HG03457 (cell line): ENCODE results near the gene SOCS3.

Experiments
- ATAC-seq: cut with Tn5 transposase; IDR thresholded peaks from one replicate; pipeline ENCODE4 v1.9.1; 2021; ENCODE audit warnings: moderate number of reproducible peaks; ENCODE audit not compliant: unreplicated experiment

SOCS3 gene

DNA sequence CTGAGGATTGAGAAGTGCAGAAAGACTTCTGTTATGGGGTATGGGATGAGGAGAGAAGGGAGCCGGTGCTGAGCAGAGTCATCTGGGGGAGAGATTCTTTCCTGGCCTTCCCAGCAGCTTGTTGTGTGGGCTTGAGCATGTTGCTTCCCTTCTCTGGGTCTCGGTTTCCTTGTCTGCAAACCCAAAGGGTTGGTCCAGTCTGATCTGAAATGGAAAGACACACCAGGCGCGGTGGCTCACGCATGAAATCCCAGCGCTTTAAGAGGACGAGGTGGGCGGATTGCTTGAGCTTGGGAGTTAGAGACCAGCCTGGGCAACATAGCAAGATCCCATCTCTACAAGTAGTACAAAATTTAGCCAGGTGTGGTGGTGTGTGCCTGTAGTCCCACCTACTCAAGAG is 6.0 kb downstream of the SOCS3 start:
- no peak for ATAC-seq

- no peak for ATAC-seq
Measured at GRCh38 chr17:78351449-78352006, 8.3 kb downstream of the SOCS3 start.

DNA sequence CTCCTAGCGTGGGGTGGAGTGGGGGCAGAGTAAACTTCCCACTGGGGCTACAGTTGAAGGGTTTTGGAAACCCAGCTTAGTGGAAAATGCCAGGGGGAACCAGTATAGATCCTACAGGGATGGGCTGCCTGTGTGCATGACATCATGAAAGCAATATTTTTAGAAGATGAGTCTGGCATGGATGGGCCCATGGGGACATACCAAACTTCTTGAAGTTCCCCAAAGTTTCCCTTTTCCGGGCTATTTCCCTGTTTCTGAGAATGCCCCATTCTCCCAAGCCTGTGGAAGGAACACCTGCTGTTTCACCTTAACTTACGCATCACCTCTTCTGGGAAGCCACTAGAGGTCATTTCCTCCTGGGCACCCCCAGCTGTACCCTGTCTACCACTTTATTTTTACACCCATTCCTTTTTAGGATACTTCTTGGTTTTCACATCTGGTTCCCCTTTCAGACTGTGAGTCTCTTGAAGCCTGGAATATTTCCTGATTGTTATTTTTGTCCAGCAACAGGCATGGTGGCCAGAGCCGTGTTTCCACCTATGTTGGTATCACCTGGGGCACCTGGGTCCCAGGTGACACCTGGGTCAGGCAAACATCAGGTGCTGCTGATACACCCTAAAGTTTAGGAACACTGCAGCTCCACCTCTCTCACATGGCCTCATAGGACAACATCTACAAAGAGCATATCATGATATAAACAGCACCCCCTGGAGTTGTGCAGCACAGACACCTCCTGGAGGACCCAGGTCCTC is 9.8 kb downstream of the SOCS3 start:
- ATAC-seq: no peak

DNA sequence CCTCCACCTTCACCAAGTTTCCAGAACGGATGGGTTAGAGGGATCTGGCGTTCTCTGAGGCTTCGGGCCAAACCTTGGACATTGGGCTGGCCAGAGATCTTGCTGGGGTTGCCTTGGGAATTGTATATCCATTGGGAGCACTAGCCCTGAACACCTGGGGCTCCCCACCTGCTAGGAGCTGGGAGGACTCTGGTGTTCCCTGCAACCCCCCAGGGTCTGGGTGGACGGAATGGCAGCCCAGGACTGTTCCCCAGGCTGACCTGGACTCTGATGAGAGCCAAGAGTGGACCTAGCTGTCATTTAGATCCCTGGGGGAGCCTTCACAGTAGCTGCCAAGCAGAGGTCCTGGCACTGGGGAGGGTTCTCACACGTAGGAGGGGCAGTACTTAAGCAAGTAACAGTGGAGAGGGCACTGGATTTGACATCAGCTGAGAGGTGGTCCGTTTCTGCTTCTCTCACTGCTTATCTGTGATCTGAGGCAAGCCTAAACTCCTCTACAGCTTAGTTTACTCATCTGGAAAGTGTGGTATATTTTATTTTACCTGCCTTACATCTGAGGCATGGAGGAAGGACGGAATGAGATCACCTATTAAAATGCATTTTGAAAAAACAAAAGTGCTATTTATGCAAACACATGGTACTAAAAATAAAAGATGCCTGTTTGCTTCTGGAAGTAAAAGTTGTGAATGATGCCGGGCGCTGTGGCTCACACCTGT is 11.7 kb downstream of the SOCS3 start:
- no peak for ATAC-seq

- ATAC-seq: no peak
Measured at GRCh38 chr17:78347453-78347852, 12.4 kb downstream of the SOCS3 start.

DNA sequence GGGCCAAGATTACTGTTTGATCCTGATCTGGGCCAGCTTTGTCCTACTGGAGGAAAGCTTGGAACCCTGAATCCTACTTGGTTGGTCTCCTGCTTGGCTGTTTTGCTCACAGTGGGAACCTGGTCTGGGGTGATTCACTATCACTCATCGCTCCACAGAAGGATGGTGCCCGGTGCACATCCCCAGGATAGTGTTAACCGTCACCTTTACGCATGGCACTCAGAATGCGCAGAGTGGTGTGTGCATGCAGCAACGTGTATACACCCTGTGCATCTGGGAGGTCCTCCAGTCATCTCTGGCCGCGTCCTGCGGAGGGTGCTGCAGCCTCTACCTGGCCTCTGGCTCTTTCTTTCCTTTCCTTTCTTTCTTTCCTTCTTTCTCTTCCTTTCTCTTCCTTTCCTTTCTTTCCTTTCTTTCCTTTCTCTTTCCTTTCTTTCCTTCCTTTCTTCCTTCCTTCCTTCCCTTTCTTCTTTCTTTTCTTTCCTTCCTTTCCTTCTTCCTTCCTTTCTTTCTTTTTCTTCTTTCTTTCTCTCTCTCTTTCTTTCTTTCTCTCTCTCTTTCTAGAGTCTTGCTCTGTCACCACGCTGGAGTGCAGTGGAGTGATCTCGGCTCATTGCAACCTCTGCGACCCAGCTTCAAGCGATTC is 13.1 kb downstream of the SOCS3 start:
- ATAC-seq: no peak

DNA sequence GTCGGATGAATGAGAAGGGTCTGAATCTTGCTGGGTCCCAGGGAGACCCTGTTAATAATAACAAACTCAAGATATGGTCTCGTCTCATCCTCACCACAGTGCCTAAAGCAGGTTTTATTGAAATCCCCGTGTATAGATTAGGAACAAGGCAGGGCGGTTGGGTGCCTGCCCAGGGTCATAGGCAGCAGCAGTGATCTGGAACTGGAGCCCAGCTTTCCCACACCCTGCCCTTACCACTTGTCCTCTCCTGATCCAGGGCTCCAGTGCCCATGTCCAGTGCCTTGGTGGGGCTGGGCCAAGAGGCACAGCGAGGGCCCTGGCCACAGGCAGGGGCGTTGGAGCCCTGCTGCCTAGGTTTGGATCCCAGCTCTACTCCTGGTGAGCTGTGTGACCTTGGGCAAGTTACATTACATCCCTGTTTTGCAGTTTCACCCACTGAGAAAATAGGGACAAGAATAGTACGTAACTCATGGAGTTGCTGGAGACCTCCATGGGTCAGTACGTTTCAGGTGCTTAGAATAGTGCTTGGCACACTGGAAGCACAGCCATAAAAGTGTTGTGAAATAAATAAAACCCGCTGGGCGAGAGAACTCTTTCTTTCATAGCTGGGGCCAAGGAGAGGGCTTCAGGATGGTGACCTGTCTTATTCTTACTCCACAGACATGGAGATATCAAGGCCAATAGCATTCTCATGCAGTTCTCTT is 13.9 kb downstream of the SOCS3 start:
- no peak for ATAC-seq

DNA sequence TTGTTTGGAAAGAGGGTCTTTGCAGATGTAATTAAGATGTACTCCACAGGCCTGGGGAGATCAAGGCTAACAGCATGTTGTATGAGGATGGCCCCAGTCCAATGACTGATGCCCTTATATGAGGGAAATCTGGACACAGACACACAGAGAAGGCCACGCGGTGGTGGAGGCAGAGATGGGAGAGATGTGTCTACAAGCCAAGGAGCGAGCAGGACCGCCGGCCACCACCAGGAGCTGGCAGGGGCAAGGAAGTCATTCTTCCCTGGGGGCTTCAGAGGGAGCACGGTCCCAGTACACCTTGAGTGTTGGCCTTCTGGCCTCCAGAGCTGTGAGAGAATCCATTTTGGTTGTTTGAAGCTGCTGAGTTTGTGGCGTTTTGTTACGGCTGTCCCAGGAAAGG is 14.7 kb downstream of the SOCS3 start:
- ATAC-seq: no peak

- ATAC-seq: no peak
Measured at GRCh38 chr17:78344666-78345065, 15.2 kb downstream of the SOCS3 start.

- no peak for ATAC-seq
Measured at GRCh38 chr17:78343543-78344201, 16.2 kb downstream of the SOCS3 start.

- no peak for ATAC-seq
Measured at GRCh38 chr17:78343187-78343542, 16.7 kb downstream of the SOCS3 start.

DNA sequence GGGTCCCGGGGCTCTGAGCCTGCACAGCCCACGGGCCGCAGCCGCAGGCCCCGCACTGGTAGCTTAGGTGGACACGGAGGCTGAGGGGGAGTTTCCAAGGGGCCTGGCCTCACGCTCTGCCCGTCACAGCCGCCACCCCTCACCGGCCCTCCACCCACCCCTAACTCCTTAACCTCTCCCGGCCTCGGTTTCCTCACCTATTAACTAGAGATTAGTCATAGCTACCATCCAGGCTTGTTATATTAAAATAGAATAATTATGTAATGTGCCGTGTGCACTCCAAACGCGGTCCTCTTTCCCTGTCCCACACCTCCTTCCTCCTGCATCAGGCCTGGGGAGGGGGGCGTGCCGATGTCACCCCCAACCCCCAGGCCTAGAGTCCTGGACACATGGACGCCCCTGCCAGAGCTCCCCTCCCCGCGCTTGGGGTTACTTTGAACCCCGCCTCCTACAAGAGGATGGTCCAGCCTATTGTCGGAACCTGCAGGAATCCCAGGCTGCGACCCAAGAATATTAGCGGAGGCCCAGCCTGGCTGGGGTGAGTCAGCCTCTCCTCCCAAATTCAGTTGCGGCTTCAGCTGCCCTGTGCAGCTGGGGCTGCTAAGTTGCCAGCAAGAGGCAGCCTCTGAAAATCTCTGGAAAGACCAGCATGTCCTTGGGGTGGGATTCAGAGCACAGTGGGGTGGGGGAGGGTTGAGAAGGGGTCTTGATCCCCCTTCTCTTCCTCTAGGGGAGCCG is 17.3 kb downstream of the SOCS3 start:
- no peak for ATAC-seq

DNA sequence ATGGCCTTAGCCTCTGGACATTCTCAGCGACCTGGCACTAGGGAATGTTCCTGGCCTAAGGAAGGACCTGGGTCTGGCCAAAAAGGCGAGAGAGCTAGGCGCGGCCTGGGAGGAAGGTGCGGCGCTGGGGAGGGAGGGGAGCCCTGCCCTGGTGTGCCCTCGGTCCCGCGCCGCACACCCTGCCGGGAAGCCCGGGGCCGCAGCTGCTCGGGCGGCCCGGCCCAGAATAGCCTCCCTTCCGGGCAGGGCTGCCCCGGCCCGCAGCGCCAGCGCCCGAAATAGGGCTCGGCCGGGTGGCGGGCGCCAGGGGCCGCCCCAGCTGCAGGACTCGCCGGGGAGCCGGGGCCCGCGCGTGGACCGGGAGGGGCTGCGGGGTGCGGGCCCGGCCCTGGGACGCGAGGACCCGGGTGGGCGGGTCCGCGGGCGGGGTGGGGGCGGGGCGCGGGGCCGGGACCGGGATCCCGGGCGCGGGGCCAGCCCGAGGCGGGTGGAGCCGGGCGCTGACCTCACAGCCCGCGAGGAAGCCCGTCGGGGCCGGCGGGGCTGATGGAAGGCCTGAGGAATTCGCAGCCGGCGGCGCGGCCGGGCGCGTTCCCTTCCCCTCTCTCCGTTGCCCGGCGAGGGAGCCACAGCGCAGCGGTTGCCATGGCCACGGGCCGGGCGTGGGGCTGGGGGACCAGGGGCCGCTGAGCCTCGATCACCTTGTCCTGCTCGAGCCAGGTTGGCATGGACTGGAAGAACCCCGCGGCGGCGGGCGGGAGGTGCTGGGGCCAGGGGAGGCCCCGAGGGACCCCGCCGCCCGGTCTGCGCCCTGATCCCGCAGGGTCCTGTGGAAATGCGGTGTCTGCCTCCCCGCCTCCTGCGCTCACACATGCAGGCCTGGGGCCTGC is 18.1 kb downstream of the SOCS3 start:
- no peak for ATAC-seq

- no peak for ATAC-seq
Measured at GRCh38 chr17:78340183-78340955, 19.5 kb downstream of the SOCS3 start.

- no peak for ATAC-seq
Measured at GRCh38 chr17:78338486-78339259, 21.2 kb downstream of the SOCS3 start.

GRCh38 chr17:78337244-78338109 is 22.4 kb downstream of the SOCS3 start:
- ATAC-seq: no peak

GRCh38 chr17:78335209-78335608 is 24.7 kb downstream of the SOCS3 start:
- no peak for ATAC-seq
